OCI-LY3 (cell line): ENCODE measurements around the gene TRAF4.
A peak's percentile ranks its signal among the peaks of the same experiment; 100 is the strongest.

ENCODE experiments used
- H2AFZ ChIP-seq: fragments of 200-600, 300-600 bp; shearing (Covaris generic); 2 replicates; pipeline ENCODE4 v1.6.0; 2014; ENCODE audit warnings: antibody characterized with exemption, low read depth, low read length
- H3K27ac ChIP-seq: fragments of 200-600, 300-600 bp; sonication (generic); 2 replicates; pipeline ENCODE4 v1.5.1; 2014; ENCODE audit warnings: mild to moderate bottlenecking, low read length, moderate library complexity, mixed read lengths
- H3K27me3 ChIP-seq: fragments of 200-600, 300-600 bp; sonication (generic); 2 replicates; pipeline ENCODE4 v1.6.1; 2014; ENCODE audit warnings: low read depth, low read length, mixed read lengths
- H3K36me3 ChIP-seq: fragments of 200-600, 300-600 bp; sonication (generic); replicated peaks from 2 replicates; pipeline ENCODE3; 2014; ENCODE audit warnings: low read depth, low read length, mixed read lengths
- H3K4me1 ChIP-seq: fragments of 300-600, 200-600 bp; sonication (generic); 2 replicates; pipeline ENCODE4 v1.6.1; 2014; ENCODE audit warnings: low read length, mixed read lengths
- H3K4me2 ChIP-seq: fragments of 200-600, 300-600 bp; sonication (generic); 2 replicates; pipeline ENCODE4 v1.6.1; 2014; ENCODE audit warnings: low read length, mixed read lengths
- H3K4me3 ChIP-seq: fragments of 300-600, 200-600 bp; sonication (generic); 2 replicates; pipeline ENCODE4 v1.5.1; 2014; ENCODE audit warnings: antibody characterized with exemption, mild to moderate bottlenecking, low read length, moderate library complexity
- H3K79me2 ChIP-seq: fragments of 300-600, 200-600 bp; shearing (Covaris generic); 2 replicates; pipeline ENCODE4 v1.6.1; 2014; ENCODE audit warnings: mild to moderate bottlenecking, low read length, mixed read lengths
- H3K9ac ChIP-seq: fragments of 300-600, 200-600 bp; shearing (Covaris generic); 2 replicates; pipeline ENCODE4 v1.6.0; 2014; ENCODE audit warnings: mild to moderate bottlenecking, low read length, moderate library complexity
- H3K9me3 ChIP-seq: fragments of 200-600, 300-600 bp; shearing (Covaris generic); 2 replicates; pipeline ENCODE4 v1.6.1; 2014; ENCODE audit warnings: low read length, mixed read lengths; ENCODE audit not compliant: insufficient read depth
- H4K20me1 ChIP-seq: fragments of 200-600, 300-600 bp; sonication (generic); 2 replicates; pipeline ENCODE4 v1.6.1; 2016; ENCODE audit warnings: low read length, mixed read lengths; ENCODE audit not compliant: insufficient read depth
- EZH2phosphoT487 ChIP-seq: fragments of 200-600 bp; shearing (Covaris generic); IDR thresholded peaks from 2 replicates; pipeline ENCODE4 v1.6.1; 2018; ENCODE audit warnings: antibody characterized with exemption, mixed run types, low read depth
- TF ChIP-seq, protein P1 (sequence below): fragments of 200-600, 300-600 bp; sonication (generic); IDR thresholded peaks from 2 replicates; pipeline ENCODE4 v1.5.1; 2014; ENCODE audit warnings: antibody characterized with exemption, low read length, low read depth

Gene TRAF4

DNA sequence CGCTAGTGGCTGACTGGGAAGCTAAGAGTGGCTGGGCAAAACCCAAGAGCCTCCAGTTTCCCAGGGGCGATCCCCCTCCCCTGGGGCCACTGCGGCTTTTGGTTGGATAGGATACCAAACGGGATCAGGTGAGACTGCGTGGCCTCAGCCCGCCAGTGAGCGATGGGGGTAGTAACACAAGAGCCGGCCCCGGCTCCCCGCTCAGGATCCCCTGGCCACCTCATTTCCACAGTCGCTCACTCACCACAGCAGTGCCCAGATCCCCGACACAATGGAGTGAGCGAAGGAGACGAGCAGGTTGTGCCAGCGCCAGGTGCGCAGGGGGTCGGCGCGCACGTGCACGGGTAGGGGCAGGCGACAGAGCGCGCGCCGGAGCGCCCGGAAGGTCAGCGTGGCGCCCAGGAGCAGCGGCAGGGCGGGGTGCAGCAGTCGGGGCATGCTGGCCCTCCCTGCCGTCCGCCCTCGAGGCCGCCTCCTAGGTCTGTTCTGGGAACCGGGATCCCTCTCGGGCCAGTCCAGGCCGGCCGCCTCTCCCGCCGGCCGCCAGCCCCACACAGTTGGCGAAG lies 18.1 kb upstream of the TRAF4 start:
- Histone ChIP-seq H2AFZ (no peak overlapping the region), H3K27me3 (no peaks in the 10 kb centered on the region), H3K4me2 (peak overlapping the region; percentile 99), H3K4me1 (peaks cover 59% of the 10 kb centered on the region), H4K20me1 (peaks cover 32% of the 10 kb centered on the region), H3K9me3 (no peaks in the 10 kb centered on the region), H3K27ac (peak overlapping the region; percentile 100), H3K79me2 (peaks cover 55% of the 10 kb centered on the region), H3K36me3 (peaks cover 39% of the 10 kb centered on the region), H3K4me3 (peak overlapping the region; percentile 93), H3K9ac (peak overlapping the region; percentile 85)
- TF ChIP-seq, protein P1, sequence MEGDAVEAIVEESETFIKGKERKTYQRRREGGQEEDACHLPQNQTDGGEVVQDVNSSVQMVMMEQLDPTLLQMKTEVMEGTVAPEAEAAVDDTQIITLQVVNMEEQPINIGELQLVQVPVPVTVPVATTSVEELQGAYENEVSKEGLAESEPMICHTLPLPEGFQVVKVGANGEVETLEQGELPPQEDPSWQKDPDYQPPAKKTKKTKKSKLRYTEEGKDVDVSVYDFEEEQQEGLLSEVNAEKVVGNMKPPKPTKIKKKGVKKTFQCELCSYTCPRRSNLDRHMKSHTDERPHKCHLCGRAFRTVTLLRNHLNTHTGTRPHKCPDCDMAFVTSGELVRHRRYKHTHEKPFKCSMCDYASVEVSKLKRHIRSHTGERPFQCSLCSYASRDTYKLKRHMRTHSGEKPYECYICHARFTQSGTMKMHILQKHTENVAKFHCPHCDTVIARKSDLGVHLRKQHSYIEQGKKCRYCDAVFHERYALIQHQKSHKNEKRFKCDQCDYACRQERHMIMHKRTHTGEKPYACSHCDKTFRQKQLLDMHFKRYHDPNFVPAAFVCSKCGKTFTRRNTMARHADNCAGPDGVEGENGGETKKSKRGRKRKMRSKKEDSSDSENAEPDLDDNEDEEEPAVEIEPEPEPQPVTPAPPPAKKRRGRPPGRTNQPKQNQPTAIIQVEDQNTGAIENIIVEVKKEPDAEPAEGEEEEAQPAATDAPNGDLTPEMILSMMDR: no peak
- no peak for TF ChIP-seq EZH2phosphoT487

DNA sequence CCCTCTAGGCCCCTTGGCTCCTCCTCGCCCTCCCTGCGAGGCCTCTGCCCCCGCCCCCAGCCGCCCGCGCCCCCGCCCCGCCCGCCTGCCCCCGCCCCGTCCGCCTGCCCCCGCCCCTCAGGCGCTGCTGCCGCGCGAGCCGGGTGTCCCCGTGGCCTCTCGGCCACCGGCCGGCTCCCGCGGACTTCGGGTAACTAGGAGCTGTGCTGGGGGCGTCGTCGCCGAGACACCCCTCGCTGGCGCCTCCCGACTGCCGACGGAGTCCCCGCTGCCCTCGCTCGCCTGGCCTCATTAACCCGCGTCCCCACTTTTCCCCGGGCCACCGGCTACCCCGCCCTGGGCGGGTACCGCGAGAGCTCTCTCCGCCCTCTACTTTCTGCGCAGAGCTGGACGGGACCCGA lies 17.6 kb upstream of the TRAF4 start, which contains the start of gene TLCD1:
TSS of gene TLCD1 (minus strand) at position 8 of the 401 bp plus-strand sequence. CDS start 136 bp downstream, outside the sequence.
- Histone ChIP-seq H3K4me2 (peak within 1 kb of the TSS; percentile 99), H3K4me3 (peak within 1 kb of the TSS; percentile 93), H3K27me3 (no peaks in the 10 kb centered on the region), H3K27ac (peak within 1 kb of the TSS; percentile 100), H3K79me2 (peaks cover 50% of the 10 kb centered on the region), H2AFZ (no peak within 1 kb of the TSS), H3K9me3 (no peaks in the 10 kb centered on the region), H3K4me1 (peaks cover 59% of the 10 kb centered on the region), H3K36me3 (peaks cover 34% of the 10 kb centered on the region), H3K9ac (peak within 1 kb of the TSS; percentile 100), H4K20me1 (peaks cover 32% of the 10 kb centered on the region)
- no peak for TF ChIP-seq EZH2phosphoT487
- TF ChIP-seq, protein P1: no peak

DNA sequence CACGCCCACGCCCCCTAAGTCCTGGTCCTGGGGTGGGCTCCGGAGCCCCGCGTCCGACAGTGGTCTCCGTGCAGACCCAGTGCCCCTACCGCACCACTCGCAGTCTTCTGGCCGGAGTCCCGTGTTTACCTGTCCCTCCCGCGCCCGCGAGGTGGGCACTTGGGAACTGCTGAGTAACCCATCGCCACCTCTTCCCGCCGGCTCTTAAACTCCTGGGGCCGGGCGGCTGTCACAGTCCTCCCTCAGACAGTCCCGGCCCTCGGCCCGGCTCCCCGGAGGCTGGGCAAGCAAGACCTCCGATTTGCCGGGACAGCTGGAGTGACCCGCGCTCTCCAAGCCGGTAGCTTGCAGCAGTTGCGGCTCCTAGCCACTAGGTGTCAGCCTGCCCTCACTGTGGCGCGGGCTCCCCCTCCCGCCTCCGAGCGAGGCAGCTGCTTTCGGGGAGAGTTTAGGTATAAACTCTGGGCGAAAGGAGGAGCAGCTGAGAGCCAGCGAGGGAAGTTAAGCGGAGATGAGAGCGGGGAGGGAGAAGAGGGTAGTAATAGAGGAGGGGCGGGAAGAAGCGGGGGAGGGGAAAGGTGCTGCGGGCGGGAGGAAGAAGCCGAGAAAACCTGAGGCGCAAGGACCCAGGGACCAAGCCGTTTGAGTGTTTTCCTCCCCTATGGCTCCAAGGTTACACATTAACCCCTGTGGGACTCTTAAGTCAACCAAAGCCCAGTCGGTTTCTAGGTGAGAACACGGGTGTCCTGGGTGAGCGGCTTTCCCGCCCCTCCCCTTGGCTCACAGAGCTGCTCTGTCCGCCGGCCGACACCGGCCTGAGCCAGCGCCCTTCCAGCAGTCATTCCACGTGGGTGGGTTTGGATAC lies 17.0 kb upstream of the TRAF4 start:
- H4K20me1 ChIP-seq: peaks cover 27% of the 10 kb centered on the region

More for the DNA sequence above, 17.0 kb upstream of the TRAF4 start:
- H3K36me3 ChIP-seq: peaks cover 28% of the 10 kb centered on the region
- peaks cover 54% of the 10 kb centered on the region for H3K4me1 ChIP-seq
- H3K4me3 ChIP-seq: peak overlapping the region; percentile 93
- TF ChIP-seq, protein P1: peak; percentile 96
- TF ChIP-seq EZH2phosphoT487: no peak
- no peaks in the 10 kb centered on the region for H3K9me3 ChIP-seq
- H2AFZ ChIP-seq: no peak overlapping the region
- H3K27ac ChIP-seq: peak overlapping the region; percentile 100
- H3K9ac ChIP-seq: peak overlapping the region; percentile 100
- no peaks in the 10 kb centered on the region for H3K27me3 ChIP-seq
- peak overlapping the region; percentile 93 for H3K4me2 ChIP-seq
- H3K79me2 ChIP-seq: peaks cover 44% of the 10 kb centered on the region
